DMS153 (cell line): ENCODE data around the gene SLC22A23.

Source experiments
- DNase-seq: peaks from one replicate; lab custom pipeline; 2025; lab: John Stamatoyannopoulos, UW

Gene SLC22A23

DNA sequence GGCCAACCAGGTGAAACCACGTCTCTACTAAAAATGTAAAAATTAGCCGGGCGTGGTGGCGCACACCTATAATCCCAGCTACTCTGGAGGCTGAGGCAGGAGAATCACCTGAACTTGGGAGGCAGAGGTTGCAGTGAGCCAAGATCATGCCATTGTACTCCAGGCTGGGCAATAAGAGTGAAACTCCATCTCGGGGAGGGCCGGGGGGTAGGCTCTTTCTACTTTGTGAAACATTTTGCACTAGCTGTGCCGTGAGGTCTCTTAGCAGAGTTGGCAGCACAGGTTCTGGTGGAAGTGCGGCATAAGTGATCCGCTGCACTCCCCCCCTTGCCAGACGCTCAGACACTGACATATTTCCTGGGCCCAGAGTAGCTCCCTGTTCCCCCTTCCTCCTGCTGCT, 173.6 kb downstream of the SLC22A23 start:
- no peak for DNase-seq

DNA sequence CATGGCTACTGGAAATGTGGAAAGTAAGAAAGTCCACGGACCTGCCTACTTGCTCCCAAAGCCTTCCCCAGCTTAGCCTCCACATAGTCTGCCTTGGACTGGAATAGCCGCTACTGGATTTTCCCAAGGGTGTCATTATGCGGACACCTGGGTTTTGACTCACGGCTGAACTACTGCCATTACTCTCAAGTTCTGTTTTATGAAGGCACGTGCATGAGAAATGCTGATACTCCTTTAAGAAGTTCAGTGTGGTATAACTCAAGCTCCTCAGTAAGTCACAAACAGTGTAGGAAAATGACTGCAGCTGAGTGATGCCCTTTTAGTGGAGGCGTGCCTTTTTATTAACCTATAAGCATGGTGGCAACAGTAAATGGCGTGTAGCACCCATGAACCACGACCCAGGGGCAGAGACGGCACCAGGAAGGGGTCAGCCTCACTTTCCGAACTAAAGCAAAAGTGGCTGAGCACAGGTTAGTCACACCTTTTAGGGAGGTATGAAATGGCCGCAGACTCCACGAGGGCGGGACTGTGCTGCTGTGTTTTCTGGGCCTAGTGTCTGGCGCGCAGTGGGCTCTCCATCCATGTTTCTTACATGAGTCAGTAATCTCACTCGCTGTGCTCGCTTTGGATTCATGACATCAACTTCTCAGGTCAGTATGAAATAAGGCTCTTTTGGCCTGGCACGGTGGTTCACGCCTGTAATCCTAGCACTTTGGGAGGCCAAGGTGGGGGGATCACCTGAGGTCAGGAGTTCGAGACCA, 174.2 kb downstream of the SLC22A23 start:
- no peak for DNase-seq

DNA sequence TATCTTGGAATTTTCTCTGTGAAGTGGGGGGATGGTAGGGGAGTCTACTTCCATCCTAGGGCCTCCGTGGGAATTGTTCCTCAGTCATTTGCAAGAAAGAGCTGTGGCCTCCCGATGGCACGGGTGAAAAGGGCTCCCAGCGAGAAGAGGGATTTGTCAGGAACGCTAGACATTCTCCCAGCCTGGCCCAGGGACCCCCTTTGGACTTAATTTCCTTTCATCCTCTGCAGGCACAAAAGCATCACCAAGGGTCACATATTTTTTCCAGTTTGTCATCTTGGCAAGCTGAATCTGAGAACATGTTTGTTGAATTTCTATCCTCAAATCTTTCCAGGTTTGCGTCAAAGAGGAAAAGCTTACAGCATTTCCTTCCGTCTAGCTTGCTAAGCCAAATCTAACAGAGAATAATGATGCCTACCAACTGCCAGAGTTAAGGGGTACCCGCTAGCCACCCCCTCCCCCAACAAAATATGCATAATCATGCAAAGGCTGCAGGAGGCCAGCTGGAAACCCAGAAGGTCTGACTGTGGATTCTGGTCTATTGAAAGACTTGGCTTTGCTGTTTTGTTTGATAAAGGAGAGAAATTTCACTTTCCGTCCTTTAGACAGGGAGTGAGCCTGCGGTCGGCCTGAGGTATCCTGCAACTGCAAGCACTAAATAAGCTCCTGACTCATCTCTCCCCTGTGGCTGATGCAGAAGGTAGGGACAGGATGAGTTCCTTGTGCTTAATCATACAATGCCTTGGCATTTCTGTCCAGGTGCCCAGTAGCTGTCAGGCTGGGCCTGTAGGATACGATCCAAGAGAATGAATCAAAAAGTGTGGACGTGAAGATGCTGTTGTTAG, 175.0 kb downstream of the SLC22A23 start:
- DNase-seq, result no peak

DNA sequence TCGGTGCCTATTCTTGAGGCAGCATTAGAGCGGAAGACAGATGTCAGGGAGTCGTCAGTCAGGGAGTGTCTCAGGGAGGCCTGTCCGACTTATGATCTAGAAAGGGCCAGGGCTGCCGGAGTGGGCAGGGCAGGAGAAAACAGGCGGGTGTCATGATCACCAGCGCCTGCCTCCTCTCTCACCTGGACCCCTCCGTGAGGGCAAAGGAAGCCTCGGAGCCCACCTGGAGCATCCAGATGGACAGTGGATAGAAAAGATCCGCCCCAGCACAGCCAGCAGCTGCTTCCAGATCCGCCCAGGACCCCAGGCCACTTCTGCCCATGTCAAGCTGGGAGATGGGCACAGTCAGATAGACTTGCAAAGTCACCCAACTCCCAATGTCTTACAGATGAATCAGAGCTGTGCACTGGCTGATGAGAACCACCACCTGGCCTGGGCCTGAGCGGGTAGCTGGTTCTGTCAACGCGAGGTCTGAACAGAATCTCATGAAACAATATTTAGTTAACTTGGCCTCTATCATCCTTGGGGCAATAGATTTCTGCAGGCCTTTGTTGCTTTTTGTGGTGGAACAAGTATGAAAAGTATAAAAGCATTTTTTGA, 175.9 kb downstream of the SLC22A23 start:
- DNase-seq, result no peak

DNA sequence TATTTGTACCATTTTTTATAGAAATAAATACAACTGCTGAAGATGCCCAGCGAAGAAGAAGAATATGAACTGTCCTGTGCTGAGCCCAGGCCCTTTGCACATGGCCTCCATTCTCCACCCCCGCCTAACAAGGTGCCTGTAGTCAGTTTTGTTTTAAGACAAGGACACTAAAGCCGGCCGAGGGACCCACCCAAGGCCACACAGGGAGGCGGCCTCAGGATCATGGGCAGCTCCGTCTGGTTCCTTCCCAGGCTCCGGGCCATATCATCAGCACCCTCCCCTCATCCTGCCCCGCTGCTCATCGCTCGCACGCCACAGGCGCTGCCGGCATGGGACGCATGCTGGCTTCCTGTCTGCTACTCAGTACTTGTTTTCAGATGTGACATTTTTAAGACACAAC, 176.8 kb downstream of the SLC22A23 start:
- no peak for DNase-seq

DNA sequence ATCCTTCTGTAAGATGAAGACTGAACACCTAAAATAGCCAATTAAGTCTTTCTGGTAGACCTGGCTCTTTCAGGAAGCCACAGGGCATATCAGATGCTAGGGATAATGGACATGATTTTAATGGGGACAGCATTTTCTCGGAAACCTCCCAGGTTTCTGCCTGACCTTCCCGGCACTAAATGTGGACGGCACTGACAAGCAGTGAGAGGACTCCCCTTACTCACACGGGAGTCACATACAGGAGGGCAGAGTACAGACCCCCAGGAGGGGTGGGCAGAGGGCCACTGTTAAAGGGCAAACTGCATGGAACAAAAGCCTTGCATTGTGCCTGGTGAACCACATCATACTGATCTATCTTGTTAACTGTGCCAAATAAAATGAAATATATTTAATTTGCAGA, 178.2 kb downstream of the SLC22A23 start:
- no peak for DNase-seq

DNA sequence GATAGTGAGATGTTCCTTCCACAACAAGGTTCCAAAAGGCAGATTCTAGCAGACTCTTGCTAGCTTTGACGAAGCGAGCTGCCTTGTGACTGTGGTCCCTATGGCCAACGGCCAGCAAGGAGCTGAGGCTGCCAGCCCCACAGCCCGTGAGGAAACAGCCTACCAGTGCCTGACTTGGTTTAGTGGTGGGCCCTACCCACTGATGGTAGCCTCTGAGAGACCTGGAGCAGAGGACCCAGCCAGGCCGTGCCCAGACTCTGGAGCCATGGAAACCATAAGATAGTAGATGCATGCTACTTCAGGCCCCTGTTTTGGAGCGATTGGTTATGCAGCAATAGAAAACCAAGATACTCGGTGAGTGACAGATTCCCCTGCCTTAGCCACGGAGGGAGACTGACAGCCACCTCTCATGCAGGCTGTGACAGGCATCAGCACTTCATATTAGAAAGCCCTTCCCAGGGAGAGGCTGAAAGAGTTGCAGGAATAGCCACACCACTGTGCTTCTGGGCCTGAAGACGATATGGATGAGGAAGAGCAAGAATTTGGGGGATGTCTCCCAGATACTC, 178.9 kb downstream of the SLC22A23 start:
- no peak for DNase-seq

DNA sequence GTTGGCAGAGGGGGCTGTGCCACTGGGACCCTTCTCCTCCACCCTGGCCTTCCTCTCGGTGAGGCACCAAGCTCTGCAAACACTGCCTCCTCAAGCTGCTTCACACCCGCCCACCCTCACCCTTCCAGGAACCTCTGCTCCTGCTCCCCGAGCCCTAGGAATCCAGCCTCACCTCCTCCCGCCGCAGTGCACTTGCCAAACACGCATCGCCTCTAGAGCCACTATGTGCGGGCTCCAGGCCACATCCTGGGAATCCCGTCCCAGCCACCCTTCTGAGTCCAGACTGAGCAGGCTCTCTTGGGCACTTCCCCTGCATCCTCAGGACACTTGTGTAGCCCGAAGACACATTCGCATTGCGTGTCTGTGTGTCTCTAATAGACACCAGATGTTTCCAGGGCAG, 179.6 kb downstream of the SLC22A23 start:
- DNase-seq, result no peak

DNA sequence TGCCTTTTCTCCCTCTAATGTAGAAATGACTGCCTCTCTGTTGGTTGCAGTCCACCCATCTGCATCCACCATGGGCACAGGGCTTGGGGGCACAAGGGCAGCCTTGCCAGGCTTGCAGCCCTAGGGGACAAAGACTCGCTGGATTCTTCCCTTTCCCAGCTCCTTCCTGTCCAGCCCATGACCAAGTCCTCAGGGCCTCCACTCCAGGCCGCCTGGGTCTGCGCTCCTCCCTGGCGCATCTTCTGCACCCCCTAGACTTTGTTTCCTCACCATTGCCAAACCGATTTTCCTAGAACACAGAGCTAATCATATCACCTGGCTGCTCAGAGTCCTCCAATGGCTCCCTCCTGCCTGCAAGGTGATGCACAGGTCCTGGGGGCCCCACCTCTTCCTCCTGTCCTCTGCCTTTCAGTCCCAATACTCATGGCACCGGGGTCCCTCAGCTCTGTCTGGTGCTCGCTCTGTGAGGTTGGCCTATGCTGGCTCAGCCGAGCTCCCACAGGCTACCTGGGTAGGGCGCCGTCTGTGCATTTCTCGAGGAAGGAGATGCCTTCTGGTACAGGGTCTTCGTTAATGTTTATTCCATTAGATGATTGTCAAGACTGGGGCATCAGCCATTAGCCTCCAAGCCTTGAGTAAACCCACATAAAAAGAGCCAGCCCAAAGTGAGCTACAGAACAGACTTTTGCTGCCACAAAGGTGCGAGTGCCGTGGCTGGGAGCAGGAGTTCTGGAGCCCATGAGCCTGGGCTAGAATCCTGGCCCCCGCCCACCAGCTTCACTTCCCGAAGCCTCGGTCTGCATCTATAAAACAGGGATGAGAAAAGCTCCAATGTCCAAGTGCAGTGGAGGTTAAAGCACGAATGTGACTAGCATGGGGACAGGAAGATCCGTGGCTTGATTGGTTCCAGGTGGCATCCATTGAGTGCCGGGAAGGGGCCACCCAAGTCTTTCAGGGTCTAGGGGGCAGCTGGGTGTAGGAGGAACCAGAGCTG, 180.4 kb downstream of the SLC22A23 start:
- no peak for DNase-seq

DNA sequence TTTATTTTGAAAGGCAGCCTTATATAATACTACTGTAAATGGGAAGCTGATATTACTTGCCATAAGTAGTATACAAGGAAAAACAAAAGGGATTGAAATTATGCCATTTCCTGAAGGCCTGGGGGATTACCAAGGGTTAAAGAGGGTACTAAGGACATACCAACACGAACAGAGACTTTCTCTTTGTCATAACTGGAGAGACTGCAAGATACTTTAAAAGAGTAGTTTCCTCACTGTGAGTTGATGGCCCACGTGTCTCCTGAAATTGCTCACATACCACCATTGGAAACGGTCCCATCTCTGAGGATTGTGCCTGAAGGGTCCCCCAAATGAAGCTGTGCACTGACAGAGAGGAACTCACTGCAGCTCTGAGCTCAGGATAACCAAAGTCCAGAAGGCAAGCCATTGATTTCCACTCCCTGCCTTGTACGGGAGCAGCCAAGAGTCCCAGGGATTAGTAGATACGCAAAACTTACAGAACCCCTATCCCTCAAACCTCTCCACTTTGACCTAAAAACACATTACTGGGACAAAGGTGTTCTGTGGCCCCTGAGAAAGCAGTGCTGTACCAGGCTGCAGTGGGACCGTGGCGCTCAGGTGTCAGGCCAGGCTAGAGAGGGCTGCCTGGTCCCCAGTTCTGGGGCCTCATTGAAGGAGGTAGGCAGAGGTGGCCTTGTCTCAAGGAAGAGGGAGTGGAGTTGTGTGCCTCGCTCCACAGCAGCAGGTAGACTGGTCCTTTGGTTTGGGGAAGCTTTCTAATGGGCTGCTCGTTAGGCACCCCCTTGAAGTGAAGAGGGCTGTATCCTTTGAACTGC, 182.9 kb downstream of the SLC22A23 start:
- no peak for DNase-seq

DNA sequence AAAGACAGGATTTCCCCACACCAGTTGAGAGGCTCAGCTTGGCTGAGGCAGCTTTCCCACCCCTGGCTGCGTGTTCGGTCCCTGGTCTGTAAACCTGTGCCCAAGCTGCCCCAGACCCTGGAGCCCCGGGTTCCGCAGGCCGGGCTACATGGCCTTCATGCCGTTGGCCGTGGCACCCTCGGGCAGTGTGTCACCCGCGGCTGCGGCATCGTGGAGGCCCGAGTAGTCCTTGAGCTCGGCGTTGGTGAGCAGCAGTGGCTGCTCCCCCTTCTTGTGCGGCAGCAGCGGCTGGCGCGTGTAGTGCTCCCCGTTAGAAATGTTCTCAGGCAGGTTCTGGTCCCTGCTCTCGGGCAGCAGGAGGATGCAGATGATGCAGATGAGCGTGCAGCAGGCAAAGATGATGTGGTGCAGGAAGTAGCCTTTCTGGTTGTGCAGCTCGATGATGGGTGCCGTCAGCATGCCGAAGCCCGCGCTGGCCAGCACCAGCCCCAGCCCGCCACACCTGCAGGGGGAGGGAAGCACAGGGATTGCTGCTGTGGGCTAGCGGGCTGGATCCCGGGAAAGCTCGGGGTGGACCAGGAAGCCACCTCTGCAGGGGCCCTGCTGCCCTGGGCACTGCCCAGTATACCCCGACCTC, 183.8 kb downstream of the SLC22A23 start:
- DNase-seq, result no peak

DNA sequence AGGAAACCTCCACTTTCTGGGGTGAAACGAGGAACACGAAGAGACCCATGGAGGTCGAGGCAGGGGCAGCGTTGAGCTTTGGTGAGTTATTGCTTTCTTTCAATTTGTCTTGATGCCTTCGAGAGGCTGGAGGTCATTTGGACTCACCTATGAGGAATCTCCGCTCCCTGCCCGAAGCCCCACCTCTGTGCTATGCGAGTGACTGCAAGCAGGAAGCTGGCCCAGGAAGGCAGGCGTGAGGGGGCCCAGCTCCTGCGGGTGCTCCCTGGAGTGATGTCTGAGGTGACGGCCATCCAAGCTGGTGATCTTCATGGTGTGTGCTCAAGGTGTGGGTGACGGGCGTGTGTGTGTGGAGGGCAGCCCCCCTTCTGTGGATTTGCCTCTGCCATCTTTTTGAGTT, 185.1 kb downstream of the SLC22A23 start:
- DNase-seq, result no peak

DNA sequence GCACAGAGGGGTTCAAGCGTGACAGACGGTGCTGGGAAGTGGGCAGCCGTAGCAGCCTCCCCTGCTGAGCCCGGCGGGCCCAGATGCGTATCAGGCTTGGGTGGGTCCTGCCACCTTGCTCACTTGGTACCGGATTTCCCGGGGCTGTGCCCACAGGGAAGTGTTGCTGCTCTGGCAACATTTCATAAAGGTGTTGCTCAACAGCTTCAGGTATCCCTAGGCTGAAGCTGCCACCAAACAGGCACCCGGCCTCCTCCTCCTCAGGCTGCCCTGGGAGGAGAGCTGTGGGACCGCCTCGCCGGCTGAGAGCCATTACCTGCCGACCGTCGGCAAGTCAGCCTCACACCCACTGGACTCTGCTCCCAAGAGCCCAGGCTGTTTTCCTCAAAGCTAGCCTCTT, 186.6 kb downstream of the SLC22A23 start:
- no peak for DNase-seq

DNA sequence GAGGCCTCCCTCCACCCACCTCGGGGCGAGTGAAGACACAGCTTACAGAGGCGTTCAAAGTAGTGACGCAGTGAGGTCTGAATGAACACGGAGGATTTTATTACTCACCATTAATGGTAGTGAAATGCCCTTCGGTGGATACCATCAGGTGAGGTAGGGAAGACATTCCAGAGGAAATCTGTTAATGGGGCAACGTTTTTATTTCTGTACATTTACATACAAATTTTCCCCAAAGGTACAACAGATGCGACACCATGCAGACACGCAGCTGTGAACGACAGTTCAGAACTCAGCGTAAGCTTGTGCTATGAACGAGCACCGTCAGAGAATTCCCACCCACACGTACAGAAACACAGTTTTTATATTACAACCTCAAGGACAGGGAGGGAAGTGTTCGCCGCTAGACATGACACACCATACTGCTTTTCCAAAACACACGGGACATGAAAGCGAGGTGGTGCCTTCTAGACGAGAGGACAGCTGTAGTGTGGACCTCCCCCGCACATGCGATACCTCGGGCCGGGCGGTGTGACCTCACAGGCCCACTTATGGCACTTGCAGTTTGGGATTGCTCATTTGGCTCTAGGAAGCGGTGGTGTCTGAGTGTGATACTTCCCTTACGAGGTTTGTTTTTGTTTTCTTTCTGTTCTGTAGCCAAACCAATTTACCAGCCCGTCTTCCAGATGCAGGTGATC, 187.4 kb downstream of the SLC22A23 start:
- DNase-seq, result no peak

DNA sequence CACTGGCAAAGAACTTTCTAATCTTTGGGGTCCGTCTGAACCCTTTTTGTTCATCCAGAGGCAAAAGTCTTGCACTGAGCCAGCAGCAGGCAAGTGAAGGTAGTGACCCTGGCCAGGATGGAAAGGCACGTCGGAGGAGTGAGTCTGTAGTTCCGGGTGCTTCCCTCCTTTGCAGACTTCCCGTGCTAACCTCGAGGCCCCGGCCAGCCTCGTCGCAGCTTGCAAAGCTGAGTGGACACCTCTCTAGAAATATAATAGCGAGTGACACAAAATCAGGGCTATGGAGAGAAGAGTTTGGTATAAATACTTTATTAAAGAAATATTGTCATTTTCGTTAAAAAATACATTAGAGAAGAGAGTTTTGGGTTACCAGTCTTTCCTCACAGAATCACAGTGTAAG, 188.2 kb downstream of the SLC22A23 start:
- no peak for DNase-seq

DNA sequence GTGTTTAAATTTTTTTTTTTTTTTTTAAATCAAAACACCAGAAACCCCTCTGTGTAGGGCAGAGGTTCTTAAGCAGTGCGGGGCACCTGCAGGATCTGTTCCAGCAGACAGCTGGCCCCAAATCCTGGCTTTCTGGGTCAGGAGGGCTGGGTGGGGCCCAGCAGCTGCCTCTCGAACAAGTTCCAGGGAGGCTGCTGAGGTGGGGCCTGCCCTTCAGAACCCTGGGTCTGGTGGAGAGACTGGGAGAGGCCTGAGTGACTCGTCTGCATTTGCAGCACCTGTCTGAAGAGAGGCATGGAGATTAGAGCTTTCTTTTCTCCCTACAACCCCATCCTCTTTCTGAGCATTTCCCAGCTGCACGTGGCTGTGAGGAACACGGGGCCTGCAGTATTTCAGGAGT, 189.7 kb downstream of the SLC22A23 start:
- DNase-seq, result no peak

DNA sequence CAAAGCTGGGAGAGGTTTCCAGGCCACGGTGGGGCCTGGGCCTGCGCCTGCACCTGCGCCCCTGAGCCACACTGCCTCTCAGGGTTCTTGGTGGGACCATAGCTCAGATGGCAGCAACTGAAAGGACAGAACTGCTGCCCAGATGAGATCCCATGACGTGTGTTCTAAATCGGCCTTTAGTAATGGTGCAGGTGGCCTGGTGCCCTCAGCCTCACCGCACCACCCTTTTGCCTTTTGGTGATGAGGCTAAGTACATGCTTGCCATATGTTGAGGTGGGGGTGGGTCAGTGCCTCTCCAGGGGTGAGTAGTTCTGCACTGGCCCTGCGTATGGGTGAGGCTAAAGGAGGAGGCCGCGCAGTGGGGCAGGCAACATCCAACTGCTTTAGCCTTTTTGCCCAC, 190.7 kb downstream of the SLC22A23 start:
- no peak for DNase-seq

DNA sequence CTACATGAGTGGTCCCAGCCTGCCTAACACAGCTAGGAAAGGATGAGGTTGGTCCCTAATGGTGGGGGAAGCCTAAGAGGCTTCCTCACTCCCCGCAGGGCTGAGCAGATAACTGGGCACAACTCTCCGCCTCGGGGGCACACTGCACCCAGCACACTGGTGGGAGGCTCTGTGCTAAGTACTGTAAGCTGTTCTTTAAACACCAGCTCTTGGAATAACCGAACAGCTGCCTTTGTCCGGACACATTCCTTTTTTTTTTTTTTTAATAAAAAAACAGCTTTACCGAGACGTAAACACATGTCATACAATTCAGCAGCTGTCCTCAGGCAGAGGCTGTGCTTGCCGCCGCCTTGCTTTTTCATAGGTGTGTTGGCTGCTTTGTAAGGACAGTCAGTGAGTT, 191.2 kb downstream of the SLC22A23 start:
- no peak for DNase-seq

DNA sequence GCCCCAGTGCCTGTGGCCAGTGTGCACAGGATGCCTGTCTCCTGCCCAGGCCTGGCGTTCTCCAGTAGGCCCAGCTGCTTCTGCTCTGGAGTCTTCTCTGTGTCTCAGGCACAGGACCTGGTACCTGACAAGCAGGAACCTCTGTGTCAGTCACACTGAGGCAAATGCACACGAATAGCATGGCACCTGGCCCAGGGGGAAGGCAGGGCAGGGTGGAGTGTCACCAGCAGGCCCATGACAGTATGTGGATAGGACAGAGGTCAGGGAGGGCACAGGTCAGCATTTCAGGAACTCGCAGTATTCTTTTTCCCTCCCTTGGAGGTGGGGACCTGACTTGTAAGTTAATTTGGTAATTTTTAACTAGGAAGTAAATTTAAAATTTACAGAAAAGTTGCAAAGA, 192.5 kb downstream of the SLC22A23 start:
- no peak for DNase-seq

DNA sequence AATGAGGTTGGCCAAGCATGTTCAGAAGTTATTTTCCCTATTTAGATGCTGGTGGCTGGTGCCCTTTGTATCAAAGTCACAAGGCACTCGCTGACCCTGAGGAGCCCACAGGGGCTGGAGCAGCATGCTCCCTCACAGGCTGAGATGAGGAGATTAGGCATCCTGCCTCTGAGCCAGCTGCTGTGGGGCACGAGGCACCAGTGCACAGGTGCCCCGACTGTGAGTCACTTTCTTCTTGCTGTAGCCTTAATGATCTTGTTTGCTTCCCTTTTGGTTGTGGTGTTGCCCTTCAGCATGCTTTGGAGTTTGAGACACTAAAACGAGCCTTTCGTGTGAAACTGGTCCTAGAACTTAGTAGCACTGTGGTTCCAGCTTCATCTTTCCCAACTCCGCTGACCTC, 193.8 kb downstream of the SLC22A23 start:
- DNase-seq, result no peak
